ENCODE results near the gene SNX25.

GRCh38 chr4:185215261-185215660, 5.9 kb downstream of the SNX25 start:
- TF ChIP-seq CTCF (IDR thresholded peaks at IDR 0.05; ENCODE audit: low read depth, low read length, missing input control): no peak
- TF ChIP-seq REST (IDR thresholded peaks at IDR 0.05): no peak
- TF ChIP-seq RXRA (IDR thresholded peaks at IDR 0.05): no peak
- TF ChIP-seq MAX (IDR thresholded peaks at IDR 0.05): no peak

Measured in liver (tissue), 3 donors.